ENCODE measurements around the gene POGZ.
A peak's percentile ranks its signal among the peaks of the same experiment; 100 is the strongest.

Gene POGZ

DNA sequence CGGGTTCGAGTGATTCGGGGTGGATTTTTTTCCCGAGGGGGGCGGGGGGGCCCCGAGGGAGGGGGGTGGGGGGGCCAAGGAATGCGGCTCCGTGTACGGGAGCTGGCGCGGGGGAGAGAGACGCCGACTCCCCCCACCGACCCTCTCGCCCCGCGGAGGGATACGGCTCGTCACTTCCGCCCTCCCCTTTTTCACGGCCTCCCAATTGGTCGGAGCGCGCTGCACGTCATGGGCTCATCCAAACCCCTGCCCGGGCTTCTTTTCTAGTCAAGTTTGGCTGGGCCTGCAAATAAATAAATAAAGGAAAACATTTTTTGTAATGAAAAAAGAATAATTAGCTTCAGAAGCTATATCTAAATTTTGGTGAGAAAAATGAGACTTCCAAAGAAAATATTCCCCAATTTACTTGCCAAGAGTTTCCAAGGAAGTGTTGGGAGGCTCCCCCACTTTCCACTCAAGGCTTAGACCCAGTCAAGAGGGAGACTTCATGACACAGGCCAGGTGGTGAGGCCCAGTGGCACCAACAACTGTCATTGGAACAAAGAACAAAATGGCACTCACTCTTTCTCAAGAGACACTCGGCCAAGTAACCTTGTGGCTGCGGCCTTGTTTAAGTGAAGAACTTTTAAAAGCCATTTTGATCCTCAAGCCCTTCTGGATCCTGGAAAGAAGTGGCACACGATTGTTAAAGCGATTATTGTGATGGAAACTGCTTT lies at the start of gene POGZ:
TSS of gene POGZ (minus strand) at position 164 of the 716 bp plus-strand sequence. CDS start 17,290 bp downstream, outside the sequence.
- no peak for TF ChIP-seq CTCF (IDR thresholded peaks at IDR 0.05)

GRCh38 chr1:151508833-151509232 lies 49.5 kb upstream of the POGZ start:
- TF ChIP-seq CTCF (IDR thresholded peaks at IDR 0.05): no peak

DNA sequence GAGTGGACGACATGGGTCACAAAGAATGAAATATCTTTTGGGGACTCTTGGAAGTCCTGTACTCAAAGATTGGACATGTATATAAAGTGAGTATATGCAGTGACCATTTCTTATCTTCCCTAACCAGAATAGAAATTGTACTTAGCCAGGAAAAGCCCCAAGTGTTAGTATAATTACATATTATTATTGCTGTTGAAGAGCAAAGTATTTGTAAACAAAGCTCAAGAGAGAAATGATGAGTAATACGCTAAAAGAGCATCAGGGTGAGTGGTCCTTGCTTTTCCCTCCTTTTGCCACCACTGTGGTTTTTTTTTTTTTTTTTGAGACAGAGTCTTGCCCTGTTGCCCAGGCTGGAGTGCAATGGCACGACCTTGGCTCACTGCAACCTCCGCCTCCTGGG lies 45.5 kb upstream of the POGZ start:
- no peak for TF ChIP-seq CTCF (IDR thresholded peaks at IDR 0.05)

- TF ChIP-seq CTCF (IDR thresholded peaks at IDR 0.05): no peak
Measured at GRCh38 chr1:151504252-151504651, 45.0 kb upstream of the POGZ start.

- no peak for TF ChIP-seq CTCF (IDR thresholded peaks at IDR 0.05)
Measured at GRCh38 chr1:151502859-151503780, 43.8 kb upstream of the POGZ start.

GRCh38 chr1:151502035-151502700 lies 42.9 kb upstream of the POGZ start:
- TF ChIP-seq CTCF (IDR thresholded peaks at IDR 0.05): no peak

- TF ChIP-seq CTCF (IDR thresholded peaks at IDR 0.05): peak; percentile 33; the same call in 1 of the 2 replicates
Measured at GRCh38 chr1:151501474-151501873, 42.2 kb upstream of the POGZ start.
